Transverse colon (tissue), 4 donors: ENCODE measurements around the gene PRR5L.

Experiments
- CTCF ChIP-seq, 5 experiments: fragments of 200-600 bp in 3 of 5; fragments of 450-650 bp in 2 of 5; sonication (generic) in 3 of 5; IDR thresholded peaks; 1 replicate in 2 of 5; 2 replicates in 3 of 5; pipeline ENCODE4 v1.5.1; 2016 to 2017; ENCODE audit warnings: antibody characterized with exemption in 5 of 5, inconsistent platforms in 3 of 5, mild to moderate bottlenecking in 2 of 5, moderate library complexity in 1 of 5
- EP300 ChIP-seq: sonication (generic); formaldehyde crosslinking; IDR thresholded peaks from one replicate; pipeline ENCODE4 v1.6.1; 2017; ENCODE audit warnings: antibody characterized with exemption, low read depth
- POLR2A ChIP-seq: fragments of 450-650 bp; IDR thresholded peaks from one replicate; pipeline ENCODE4 v1.6.1; 2016; ENCODE audit warnings: antibody characterized with exemption, mild to moderate bottlenecking, moderate library complexity
- POLR2AphosphoS5 ChIP-seq, 3 donors: sonication (generic); formaldehyde crosslinking; IDR thresholded peaks; one replicate each; pipeline ENCODE4 v1.6.1; 2016; ENCODE audit warnings: antibody characterized with exemption in 3 of 3

GRCh38 chr11:36395978-36396736 lies 100.1 kb downstream of the PRR5L start:
- TF ChIP-seq POLR2A (no peak), CTCF (IDR thresholded peaks at IDR 0.05) (no peak), POLR2AphosphoS5 (IDR thresholded peaks at IDR 0.05) (no peak), EP300 (no peak)
